DMS 273 treated with DMSO at 0.1 percent for 48 hours (cell line): Measurements from ENCODE around the gene ZNF454.

ENCODE experiments used
- DNase-seq: peaks from one replicate; lab custom pipeline; 2025; lab: John Stamatoyannopoulos, UW

The ZNF454 gene

GRCh38 chr5:178993236-178993765, 52.3 kb downstream of the ZNF454 start:
- no peak for DNase-seq

DNA sequence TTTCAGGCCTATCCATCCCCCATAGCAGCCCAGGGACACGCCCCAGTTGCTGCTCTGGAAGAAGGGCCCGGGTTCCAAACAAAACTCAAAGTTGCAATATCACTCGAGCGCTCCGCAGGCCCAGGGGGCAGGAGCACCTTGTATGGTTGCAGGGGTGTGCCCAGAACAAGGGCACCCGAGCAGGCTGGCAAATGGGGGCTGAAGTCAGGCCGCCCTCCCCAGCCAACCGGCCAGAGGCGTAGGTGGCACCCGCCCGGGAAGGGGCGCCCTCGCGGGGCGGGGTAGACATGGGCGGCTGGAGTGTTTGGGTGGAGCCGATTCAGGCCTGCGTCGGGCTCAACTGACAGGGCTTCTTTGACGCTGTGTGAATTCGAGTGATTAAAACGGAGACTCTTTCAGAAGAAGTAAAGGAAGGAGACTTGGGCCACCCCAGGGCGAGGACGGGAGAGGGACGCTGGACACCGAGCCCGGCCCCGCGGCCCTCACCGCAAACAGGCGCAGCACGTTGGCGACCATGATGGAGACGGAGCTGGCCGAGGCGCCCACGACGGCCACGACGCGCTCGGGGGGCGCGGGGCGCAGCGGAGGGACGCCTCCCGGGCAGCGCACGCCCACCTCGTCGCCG, 53.1 kb downstream of the ZNF454 start:
- no peak for DNase-seq

- DNase-seq = no peak
Observed at GRCh38 chr5:178994580-178995340, 53.8 kb downstream of the ZNF454 start, which contains the start of gene GRM6. GRM6 (minus strand) TSS chr5:178995320; CDS start chr5:178994944, 376 bp downstream.

- no peak for DNase-seq
Observed at GRCh38 chr5:178995341-178995690, 54.3 kb downstream of the ZNF454 start.

GRCh38 chr5:178996156-178996555, 55.2 kb downstream of the ZNF454 start:
- no peak for DNase-seq

DNA sequence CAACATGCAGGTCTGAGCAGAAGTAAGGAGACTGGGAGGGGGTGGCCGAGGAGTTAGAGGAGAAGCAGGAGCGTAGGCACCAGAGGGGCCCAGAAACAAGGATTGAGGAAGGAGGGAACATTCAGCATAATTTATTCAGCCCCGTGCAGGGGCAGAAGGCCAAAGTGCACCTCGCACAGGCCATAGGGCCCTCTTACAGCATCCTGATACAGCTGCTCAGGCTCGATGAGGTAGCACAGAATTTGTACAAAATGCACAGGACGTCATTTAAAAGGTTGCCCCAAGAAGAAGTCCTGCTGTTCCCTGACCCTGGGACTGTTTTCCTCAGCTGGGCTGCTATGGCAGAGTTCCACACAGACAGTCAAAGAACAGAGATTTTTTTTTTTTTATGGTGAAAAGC, 56.2 kb downstream of the ZNF454 start:
- DNase-seq = no peak

DNA sequence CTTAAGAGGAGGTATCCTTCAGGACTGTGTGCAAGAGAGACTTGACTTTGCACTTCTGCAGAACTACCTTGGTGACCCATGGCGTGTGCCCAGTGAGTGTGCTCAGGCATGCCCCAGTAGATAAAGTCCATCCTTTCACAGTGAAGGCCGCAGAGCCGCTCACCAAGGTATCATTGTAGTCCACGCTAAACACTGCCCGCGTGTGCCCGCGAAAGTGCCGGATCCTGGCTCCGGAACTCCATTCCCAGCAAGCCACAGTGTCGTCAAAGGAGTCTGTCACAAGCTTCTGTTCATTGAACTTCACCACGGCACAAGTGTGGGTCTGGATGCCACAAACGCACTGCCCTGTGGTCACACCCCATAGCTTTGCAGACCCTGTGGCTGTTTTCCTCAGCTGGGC, 57.4 kb downstream of the ZNF454 start:
- DNase-seq = no peak

DNA sequence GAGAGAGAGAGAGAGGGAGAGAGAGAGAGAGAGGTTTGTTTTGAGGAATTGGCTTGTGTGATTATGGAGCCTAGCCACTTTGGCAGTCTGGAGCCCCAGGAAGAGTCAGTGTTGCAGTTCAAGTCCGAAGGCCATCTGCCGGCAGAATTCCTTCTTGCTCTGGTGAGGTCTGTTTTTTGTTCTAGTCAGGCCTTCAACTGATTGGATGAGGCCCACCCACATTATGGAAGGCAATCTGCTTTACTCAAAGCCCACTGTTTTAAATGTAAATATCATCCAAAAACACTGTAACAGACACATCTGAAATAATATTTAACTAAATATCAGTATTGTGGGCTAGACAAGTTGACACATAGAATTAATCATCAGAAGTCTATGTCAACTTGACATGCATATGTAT, 65.6 kb downstream of the ZNF454 start:
- no peak for DNase-seq

DNA sequence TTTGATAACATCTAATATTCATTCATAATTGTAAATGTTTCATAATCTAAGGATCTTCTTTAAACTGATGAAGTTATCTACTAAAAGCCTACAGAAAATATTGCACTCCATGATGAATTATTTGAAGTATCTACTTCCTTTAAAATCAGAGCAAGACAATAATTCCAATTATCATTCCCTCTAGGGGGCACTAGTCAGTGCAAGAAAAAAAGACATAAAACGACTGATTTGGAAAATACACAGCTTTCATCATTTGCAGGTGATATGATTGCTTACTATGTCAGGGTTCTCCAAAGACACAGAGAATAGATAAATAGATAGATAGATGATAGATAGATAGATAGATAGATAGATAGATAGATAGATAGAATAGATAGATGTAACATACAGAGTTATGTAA, 67.7 kb downstream of the ZNF454 start:
- DNase-seq = no peak
